GM23248 (cell line): ENCODE data around the gene REXO4. TPM values are rescaled to one million over a fixed set of nuclear protein-coding genes. Genes with fewer than 3 reads are reported as not detected.

Experiments
- DNase-seq: peaks from one replicate; pipeline ENCODE4 v3.0.0-alpha.2; 2015
- H2AFZ ChIP-seq: fragments of 200-600 bp; sonication (generic); 2 replicates; pipeline ENCODE4 v1.6.1; 2016; ENCODE audit warnings: antibody characterized with exemption
- H3F3A ChIP-seq: fragments of 200-600 bp; sonication (generic); 2 replicates; pipeline ENCODE4 v1.6.1; 2016; ENCODE audit warnings: mild to moderate bottlenecking, antibody characterized with exemption, mixed run types; ENCODE audit not compliant: insufficient read depth
- H3K27ac ChIP-seq: fragments of 200-600 bp; sonication (generic); 2 replicates; pipeline ENCODE4 v1.5.1; 2016; ENCODE audit warnings: mild to moderate bottlenecking
- H3K27me3 ChIP-seq: fragments of 200-600 bp; sonication (generic); replicated peaks from 2 replicates; pipeline ENCODE4 v1.6.1; 2016; ENCODE audit warnings: mild to moderate bottlenecking; ENCODE audit not compliant: insufficient read depth
- H3K36me3 ChIP-seq: fragments of 200-600 bp; sonication (generic); 2 replicates; pipeline ENCODE4 v1.6.1; 2016; ENCODE audit warnings: low read depth, mild to moderate bottlenecking
- H3K4me1 ChIP-seq: fragments of 200-600 bp; sonication (generic); 2 replicates; pipeline ENCODE4 v1.6.1; 2016; ENCODE audit warnings: mild to moderate bottlenecking; ENCODE audit not compliant: insufficient read depth
- H3K4me2 ChIP-seq: fragments of 200-600 bp; sonication (generic); one replicate; pipeline ENCODE4 v1.6.1; 2016; ENCODE audit warnings: mild to moderate bottlenecking; ENCODE audit not compliant: unreplicated experiment
- H3K4me3 ChIP-seq: fragments of 200-600 bp; sonication (generic); 2 replicates; pipeline ENCODE4 v1.5.1; 2016; ENCODE audit warnings: mild to moderate bottlenecking
- H3K79me2 ChIP-seq: fragments of 200-600 bp; sonication (generic); 2 replicates; pipeline ENCODE4 v1.6.1; 2016; ENCODE audit warnings: mild to moderate bottlenecking; ENCODE audit not compliant: insufficient read depth
- H3K9ac ChIP-seq: fragments of 200-600 bp; sonication (generic); 2 replicates; pipeline ENCODE4 v1.6.1; 2016; ENCODE audit warnings: mild to moderate bottlenecking
- H3K9me2 ChIP-seq: fragments of 200-600 bp; sonication (generic); 2 replicates; pipeline ENCODE4 v1.6.1; 2016; ENCODE audit warnings: mixed run types, mild to moderate bottlenecking, moderate library complexity; ENCODE audit not compliant: insufficient read depth
- H3K9me3 ChIP-seq: fragments of 200-600 bp; sonication (generic); one replicate; pipeline ENCODE4 v1.6.1; 2017; ENCODE audit warnings: low read depth
- H4K20me1 ChIP-seq: fragments of 200-600 bp; sonication (generic); 2 replicates; pipeline ENCODE4 v1.6.0; 2016; ENCODE audit not compliant: insufficient read depth
- EZH2 ChIP-seq: fragments of 200-600 bp; sonication (generic); IDR thresholded peaks from 2 replicates; pipeline ENCODE4 v1.6.1; 2018; ENCODE audit warnings: antibody characterized with exemption, mild to moderate bottlenecking; ENCODE audit not compliant: insufficient read depth, poor library complexity, severe bottlenecking
- EZH2phosphoT487 ChIP-seq: fragments of 200-600 bp; sonication (generic); IDR thresholded peaks from 2 replicates; pipeline ENCODE4 v1.6.1; 2018; ENCODE audit warnings: antibody characterized with exemption, moderate library complexity, mild to moderate bottlenecking, low read depth; ENCODE audit not compliant: insufficient read depth
- WGBS, 2 experiments: methylation state at CpG; one replicate each; pipeline ENCODE4 v1.1.6; 2015 to 2017; ENCODE audit warnings: low lambda C conversion rate in 2 of 2, low coverage in 1 of 2; ENCODE audit errors: missing lambda C conversion rate in 2 of 2; 5-methylcytosine and 5-hydroxymethylcytosine counted together
- in situ Hi-C: fragments of 300-500 bp; cut with MboI; formaldehyde crosslinking; loops from 2 replicates; pipeline ENCODE4 v1.15.0; 2020
- polyA plus RNA-seq: library from polyadenylated mRNA; unstranded; fragments of >200 nt; fragmentation: Nextera tagmentation; extraction: Ambion mirVana; gene quantifications from 2 replicates; pipeline ENCODE4 v1.2.1, GENCODE V29; 2016
- total RNA-seq: library from RNA; depleted of rRNA; stranded (reverse); fragments of >200 nt; shearing (Covaris generic); gene quantifications from 2 replicates; pipeline ENCODE4 v1.2.3, GENCODE V29; 2014

The REXO4 gene
- total and polyA plus RNA-seq, 2 experiments from 2014 or later: 17.5 to 26.9 TPM

GRCh38 chr9:133385452-133385851 lies 32.4 kb downstream of the REXO4 start:
- H3F3A ChIP-seq: no peaks in the 10 kb centered on the region
- H3K9me2 ChIP-seq: 0 out of 2 replicates have a peak, but pooled peaks cover 5% of the 10 kb centered on the region
- no peaks in the 10 kb centered on the region for H3K4me1 ChIP-seq
- no peak for DNase-seq
- H3K4me3 ChIP-seq: no peak overlapping the region
- no peaks in the 10 kb centered on the region for H3K79me2 ChIP-seq
- H2AFZ ChIP-seq: no peak overlapping the region
- H3K27me3 ChIP-seq: no peaks in the 10 kb centered on the region
- H3K9ac ChIP-seq: no peak overlapping the region
- no peaks in the 10 kb centered on the region for H3K36me3 ChIP-seq
- no peak overlapping the region for H3K4me2 ChIP-seq
- no peaks in the 10 kb centered on the region for H4K20me1 ChIP-seq
- TF ChIP-seq EZH2 (no peak), EZH2phosphoT487 (no peak)
- no peaks in the 10 kb centered on the region for H3K9me3 ChIP-seq
- WGBS, 2 experiments: 74 to 83% methylated on average over 14 of the region's 14 CpGs
- H3K27ac ChIP-seq: no peak overlapping the region
- in situ Hi-C loops: no loop called here

GRCh38 chr9:133384736-133385321 lies 33.0 kb downstream of the REXO4 start:
- H3K4me1 ChIP-seq: no peaks in the 10 kb centered on the region
- H3K36me3 ChIP-seq: no peaks in the 10 kb centered on the region
- H3K27ac ChIP-seq: no peak overlapping the region
- in situ Hi-C loops: no loop called here
- no peaks in the 10 kb centered on the region for H3F3A ChIP-seq
- no peak for TF ChIP-seq EZH2phosphoT487
- TF ChIP-seq EZH2: no peak
- no peak for DNase-seq
- H3K4me2 ChIP-seq: no peak overlapping the region
- H3K27me3 ChIP-seq: no peaks in the 10 kb centered on the region
- H2AFZ ChIP-seq: no peak overlapping the region
- H3K79me2 ChIP-seq: no peaks in the 10 kb centered on the region
- WGBS, 2 experiments: 87% methylated on average over 17 of the region's 17 CpGs
- no peak overlapping the region for H3K4me3 ChIP-seq
- H4K20me1 ChIP-seq: no peaks in the 10 kb centered on the region
- no peak overlapping the region for H3K9ac ChIP-seq
- no peaks in the 10 kb centered on the region for H3K9me3 ChIP-seq
- 0 out of 2 replicates have a peak, but pooled peaks cover 5% of the 10 kb centered on the region for H3K9me2 ChIP-seq

- Histone ChIP-seq H3K36me3 (no peaks in the 10 kb centered on the region), H3K4me2 (no peak overlapping the region), H4K20me1 (no peaks in the 10 kb centered on the region), H3F3A (0 out of 2 replicates have a peak, but pooled peaks cover 4% of the 10 kb centered on the region), H3K9me2 (0 out of 2 replicates have a peak, but pooled peaks cover 5% of the 10 kb centered on the region), H2AFZ (no peak overlapping the region), H3K9ac (no peak overlapping the region), H3K4me3 (no peak overlapping the region), H3K9me3 (no peaks in the 10 kb centered on the region), H3K4me1 (no peaks in the 10 kb centered on the region), H3K27ac (no peak overlapping the region), H3K27me3 (no peaks in the 10 kb centered on the region), H3K79me2 (no peaks in the 10 kb centered on the region)
- 87 to 90% methylated on average over 3 of the region's 3 CpGs for WGBS, 2 experiments
- in situ Hi-C loops: no loop called here
- DNase-seq: no peak
- TF ChIP-seq EZH2phosphoT487 (no peak), EZH2 (no peak)
These were observed 34.4 kb downstream of the REXO4 start for GRCh38 chr9:133383438-133383837.

- H3K36me3 ChIP-seq: no peaks in the 10 kb centered on the region
- no peaks in the 10 kb centered on the region for H3K79me2 ChIP-seq
- WGBS, 2 experiments: 77 to 90% methylated on average over 4 of the region's 4 CpGs
- TF ChIP-seq EZH2phosphoT487: no peak
- no peak for TF ChIP-seq EZH2
- H3K27ac ChIP-seq: no peak overlapping the region
- no peak overlapping the region for H2AFZ ChIP-seq
- H4K20me1 ChIP-seq: no peaks in the 10 kb centered on the region
- 0 out of 2 replicates have a peak, but pooled peaks cover 5% of the 10 kb centered on the region for H3K9me2 ChIP-seq
- no peak overlapping the region for H3K4me3 ChIP-seq
- H3K4me2 ChIP-seq: no peak overlapping the region
- no peaks in the 10 kb centered on the region for H3K9me3 ChIP-seq
- no peaks in the 10 kb centered on the region for H3K4me1 ChIP-seq
- H3K27me3 ChIP-seq: no peaks in the 10 kb centered on the region
- in situ Hi-C loops: no loop called here
- no peak for DNase-seq
- peaks cover 12% of the 10 kb centered on the region; the same call in 1 of the 2 replicates for H3F3A ChIP-seq
- no peak overlapping the region for H3K9ac ChIP-seq
These were observed 35.2 kb downstream of the REXO4 start for GRCh38 chr9:133382507-133383141.

GRCh38 chr9:133380734-133381133 lies 37.1 kb downstream of the REXO4 start:
- Histone ChIP-seq H3K9me3 (no peaks in the 10 kb centered on the region), H3K27ac (no peak overlapping the region), H3K4me2 (no peak overlapping the region), H3K9me2 (0 out of 2 replicates have a peak, but pooled peaks cover 5% of the 10 kb centered on the region), H4K20me1 (no peaks in the 10 kb centered on the region), H3K4me1 (peaks cover 9% of the 10 kb centered on the region; the same call in 1 of the 2 replicates), H3K27me3 (no peaks in the 10 kb centered on the region), H2AFZ (no peak overlapping the region), H3F3A (peaks cover 23% of the 10 kb centered on the region; the same call in 1 of the 2 replicates), H3K79me2 (peaks cover under 1% of the 10 kb centered on the region), H3K4me3 (no peak overlapping the region), H3K36me3 (no peaks in the 10 kb centered on the region), H3K9ac (no peak overlapping the region)
- in situ Hi-C loops: no loop called here
- TF ChIP-seq EZH2phosphoT487: no peak
- TF ChIP-seq EZH2: no peak
- DNase-seq: no peak
- 81 to 89% methylated on average over 4 of the region's 4 CpGs for WGBS, 2 experiments
